Activated CD8-positive, alpha-beta memory T cell treated with anti-CD3 and anti-CD28 coated beads, Interleukin-2, amount 50 U/mL, for 1 hour (primary cell): ENCODE results near the gene KAT7.

Experiments used
- DNase-seq: peaks from one replicate; pipeline ENCODE4 v3.0.0-alpha.2; 2020; ENCODE audit errors: extremely low read depth

Gene KAT7

GRCh38 chr17:49760932-49761558, 27.4 kb upstream of the KAT7 start:
- no peak for DNase-seq

- DNase-seq: no peak
These were observed 26.1 kb upstream of the KAT7 start for GRCh38 chr17:49762151-49762941.

GRCh38 chr17:49763735-49764558, 24.5 kb upstream of the KAT7 start, which contains the start of gene FAM117A:
TSS of gene FAM117A (minus strand) at chr17:49764131. CDS start at chr17:49764087, 44 bp downstream.
- peak; percentile 94 for DNase-seq

- DNase-seq: no peak
These were observed 23.8 kb upstream of the KAT7 start for GRCh38 chr17:49764559-49765180.

- DNase-seq: no peak
These were observed 21.5 kb upstream of the KAT7 start for GRCh38 chr17:49766918-49767530.

- no peak for DNase-seq
These were observed 12.8 kb upstream of the KAT7 start for GRCh38 chr17:49775546-49776260.

GRCh38 chr17:49776551-49777300, 11.8 kb upstream of the KAT7 start:
- no peak for DNase-seq

GRCh38 chr17:49777563-49777962, 10.9 kb upstream of the KAT7 start:
- DNase-seq: no peak

GRCh38 chr17:49779156-49779738, 9.2 kb upstream of the KAT7 start:
- no peak for DNase-seq

- DNase-seq: no peak
These were observed 8.7 kb upstream of the KAT7 start for GRCh38 chr17:49779739-49780231.

GRCh38 chr17:49783071-49783715, 5.3 kb upstream of the KAT7 start:
- DNase-seq: no peak

- no peak for DNase-seq
These were observed 4.7 kb upstream of the KAT7 start for GRCh38 chr17:49783791-49784190.

GRCh38 chr17:49784636-49785035, 3.8 kb upstream of the KAT7 start:
- DNase-seq: no peak

GRCh38 chr17:49787884-49788477, 500 bp upstream of the KAT7 start:
- no peak for DNase-seq

GRCh38 chr17:49789243-49789578, 730 bp downstream of the KAT7 start:
- DNase-seq: no peak

- DNase-seq: no peak
These were observed 4.8 kb downstream of the KAT7 start for GRCh38 chr17:49793309-49793708.

GRCh38 chr17:49795372-49795771, 6.9 kb downstream of the KAT7 start:
- DNase-seq: no peak

- no peak for DNase-seq
These were observed 9.7 kb downstream of the KAT7 start for GRCh38 chr17:49798182-49798581.

- no peak for DNase-seq
These were observed 10.3 kb downstream of the KAT7 start for GRCh38 chr17:49798738-49799137.
